ENCODE measurements around the gene PACS2. TPM values are rescaled to one million over a fixed set of nuclear protein-coding genes. Genes with fewer than 3 reads are reported as not detected.

The PACS2 gene
- total and polyA plus RNA-seq, 2 of the 8 experiments (the other 6 are each of a cell fraction or from before 2014, with no cell fraction given): 38.0 to 62.8 TPM

GRCh38 chr14:105267820-105268548 lies 46.6 kb upstream of the PACS2 start (continued):
- TF ChIP-seq HDAC2 (IDR thresholded peaks at IDR 0.05; ENCODE audit: borderline replicate concordance in 1 of 2, low read depth in 2 of 2, low read length in 2 of 2) (no peak), SAP30 (IDR thresholded peaks at IDR 0.05; ENCODE audit: insufficient read depth, insufficient replicate concordance, low read length) (no peak)

All from H1 (cell line).